ENCODE measurements around the gene C1orf198.

DNA sequence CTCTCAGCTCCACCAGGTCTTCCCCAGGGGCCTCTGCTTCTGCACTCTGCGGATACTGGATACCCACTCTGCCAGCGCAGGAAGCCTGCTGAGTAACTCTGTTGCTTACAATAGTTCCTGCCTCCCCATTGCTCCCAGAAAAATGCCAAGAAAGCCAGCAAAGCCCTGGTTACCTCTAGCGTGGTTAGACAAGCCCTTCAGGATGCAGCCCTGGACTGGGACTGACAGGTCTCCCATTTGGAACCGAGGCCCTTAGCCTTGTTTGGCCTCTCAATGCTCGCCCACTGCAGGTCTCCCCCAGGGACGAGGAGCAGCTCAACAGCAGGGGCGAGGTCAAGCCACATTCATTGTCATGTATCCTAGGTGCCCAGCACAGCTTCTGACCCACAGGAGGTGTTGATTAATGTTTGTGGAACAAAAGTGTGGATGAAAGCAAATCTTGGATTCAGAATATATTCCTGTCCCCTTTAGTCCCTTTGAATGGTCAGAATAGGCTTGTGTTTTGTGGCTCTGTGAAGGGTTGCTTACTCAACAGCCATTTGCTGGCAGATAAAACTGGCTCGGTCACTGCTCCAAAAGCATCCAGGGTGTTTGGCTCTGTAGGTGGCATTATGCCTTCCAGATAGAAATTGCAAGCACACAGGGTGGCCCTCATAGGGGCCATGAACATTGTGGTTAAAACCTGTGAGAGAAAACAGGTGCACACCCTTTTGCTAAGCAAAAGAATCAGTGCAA lies 58.9 kb downstream of the C1orf198 start:
- TF ChIP-seq, protein P1, sequence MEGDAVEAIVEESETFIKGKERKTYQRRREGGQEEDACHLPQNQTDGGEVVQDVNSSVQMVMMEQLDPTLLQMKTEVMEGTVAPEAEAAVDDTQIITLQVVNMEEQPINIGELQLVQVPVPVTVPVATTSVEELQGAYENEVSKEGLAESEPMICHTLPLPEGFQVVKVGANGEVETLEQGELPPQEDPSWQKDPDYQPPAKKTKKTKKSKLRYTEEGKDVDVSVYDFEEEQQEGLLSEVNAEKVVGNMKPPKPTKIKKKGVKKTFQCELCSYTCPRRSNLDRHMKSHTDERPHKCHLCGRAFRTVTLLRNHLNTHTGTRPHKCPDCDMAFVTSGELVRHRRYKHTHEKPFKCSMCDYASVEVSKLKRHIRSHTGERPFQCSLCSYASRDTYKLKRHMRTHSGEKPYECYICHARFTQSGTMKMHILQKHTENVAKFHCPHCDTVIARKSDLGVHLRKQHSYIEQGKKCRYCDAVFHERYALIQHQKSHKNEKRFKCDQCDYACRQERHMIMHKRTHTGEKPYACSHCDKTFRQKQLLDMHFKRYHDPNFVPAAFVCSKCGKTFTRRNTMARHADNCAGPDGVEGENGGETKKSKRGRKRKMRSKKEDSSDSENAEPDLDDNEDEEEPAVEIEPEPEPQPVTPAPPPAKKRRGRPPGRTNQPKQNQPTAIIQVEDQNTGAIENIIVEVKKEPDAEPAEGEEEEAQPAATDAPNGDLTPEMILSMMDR (IDR thresholded peaks at IDR 0.05; ENCODE audit: low read depth, low read length), result no peak
- no peak for TF ChIP-seq EZH2phosphoT487 (IDR thresholded peaks at IDR 0.05; ENCODE audit: low read depth)
